ENCODE data around the gene NDUFAF4. TPM values are rescaled to one million over a fixed set of nuclear protein-coding genes. Genes with fewer than 3 reads are reported as not detected.

The NDUFAF4 gene
- total and polyA plus RNA-seq, 2 of the 13 experiments (the other 11 are each of a cell fraction or from before 2014, with no cell fraction given) = 41.3 to 59.7 TPM

DNA sequence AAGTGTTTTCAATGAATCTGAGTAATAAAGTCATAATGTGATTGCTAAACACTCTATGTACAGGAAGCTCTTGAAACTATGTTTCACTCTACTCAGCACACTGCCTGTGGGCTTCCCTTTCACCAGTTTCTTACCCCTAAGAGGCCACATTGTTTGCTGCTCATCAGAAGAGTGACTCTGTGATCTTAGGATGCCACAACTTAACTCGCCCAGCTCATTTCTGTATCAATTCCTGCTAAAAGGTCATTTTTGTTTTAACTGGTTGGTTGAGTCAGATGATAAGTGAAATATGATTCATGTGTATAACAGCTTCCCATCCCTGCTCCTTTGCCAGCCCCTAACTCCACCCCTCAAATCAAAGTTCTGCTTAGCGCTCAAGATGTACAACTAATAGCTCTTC is 9.8 kb upstream of the NDUFAF4 start (continued):
- TF ChIP-seq, protein P1, sequence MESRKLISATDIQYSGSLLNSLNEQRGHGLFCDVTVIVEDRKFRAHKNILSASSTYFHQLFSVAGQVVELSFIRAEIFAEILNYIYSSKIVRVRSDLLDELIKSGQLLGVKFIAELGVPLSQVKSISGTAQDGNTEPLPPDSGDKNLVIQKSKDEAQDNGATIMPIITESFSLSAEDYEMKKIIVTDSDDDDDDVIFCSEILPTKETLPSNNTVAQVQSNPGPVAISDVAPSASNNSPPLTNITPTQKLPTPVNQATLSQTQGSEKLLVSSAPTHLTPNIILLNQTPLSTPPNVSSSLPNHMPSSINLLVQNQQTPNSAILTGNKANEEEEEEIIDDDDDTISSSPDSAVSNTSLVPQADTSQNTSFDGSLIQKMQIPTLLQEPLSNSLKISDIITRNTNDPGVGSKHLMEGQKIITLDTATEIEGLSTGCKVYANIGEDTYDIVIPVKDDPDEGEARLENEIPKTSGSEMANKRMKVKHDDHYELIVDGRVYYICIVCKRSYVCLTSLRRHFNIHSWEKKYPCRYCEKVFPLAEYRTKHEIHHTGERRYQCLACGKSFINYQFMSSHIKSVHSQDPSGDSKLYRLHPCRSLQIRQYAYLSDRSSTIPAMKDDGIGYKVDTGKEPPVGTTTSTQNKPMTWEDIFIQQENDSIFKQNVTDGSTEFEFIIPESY (CRISPR knock-in tag; IDR thresholded peaks at IDR 0.05) = no peak
- TF ChIP-seq ZNF644 (CRISPR knock-in tag; IDR thresholded peaks at IDR 0.05; ENCODE audit: low read depth) = no peak
- no peak for TF ChIP-seq SMC3 (IDR thresholded peaks at IDR 0.05; ENCODE audit: low read length)

DNA sequence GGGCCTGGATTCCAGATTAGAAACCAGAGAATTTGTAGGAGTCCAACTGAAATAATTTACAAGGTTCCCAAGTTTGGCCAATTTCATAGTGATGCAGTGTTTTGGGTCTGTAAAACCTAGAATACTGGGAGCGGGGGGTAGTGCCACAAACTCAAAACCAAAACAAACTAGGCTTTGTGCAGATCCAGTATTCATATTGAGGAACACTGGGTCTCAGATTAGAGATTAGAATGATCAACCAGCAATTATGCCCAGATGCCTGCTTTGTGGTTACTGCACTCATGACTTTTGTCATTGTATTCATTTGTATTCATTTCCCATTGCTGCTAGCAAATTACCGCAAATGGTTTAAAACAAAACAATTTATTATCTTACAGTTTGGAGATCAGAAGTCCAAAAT is 3.2 kb upstream of the NDUFAF4 start:
- H3K4me2 ChIP-seq (ENCODE audit: low read depth, low read length) = no peak overlapping the region
- H3K9ac ChIP-seq (ENCODE audit: insufficient read depth, low read depth, low read length) = no peak overlapping the region
- H3K36me3 ChIP-seq (replicated peaks in 1 of 2; ENCODE audit: control insufficient read depth in 1 of 2, insufficient read depth in 2 of 2, low read length in 2 of 2) = peaks cover 0 to under 1% of the 10 kb centered on the region in 2 experiments; a peak in 1 of 5 replicates
- ATAC-seq (no peak), FAIRE-seq (no peak), DNase-seq (ENCODE audit: low spot score) (no peak)
- in situ Hi-C loops (cut with HindIII; ENCODE audit: extremely low pct_ligation_motif_present, low pct_unique_long_range_greater_than_20kb) = no loop called here
- H3K4me3 ChIP-seq (replicated peaks in 1 of 3; ENCODE audit: insufficient read depth in 1 of 3, low read depth in 2 of 3, low read length in 3 of 3) = no peak overlapping the region
- intact Hi-C loops (cut with micrococcal nuclease; ENCODE audit: unreplicated experiment) = no loop called here
- peaks cover 8% of the 10 kb centered on the region for H3K4me1 ChIP-seq (ENCODE audit: insufficient read depth, low read length)
- peaks cover 12% of the 10 kb centered on the region for H3K79me2 ChIP-seq (ENCODE audit: insufficient read depth, low read length)
- BruUV-seq (replicated peaks) = no TSS peak
- H3K9me3 ChIP-seq (ENCODE audit: low read length) = no peaks in the 10 kb centered on the region
- H2AFZ ChIP-seq (ENCODE audit: low read length) = no peak overlapping the region
- WGBS (ENCODE audit: low lambda C conversion rate) = 86% methylated on average over 2 of the region's 2 CpGs
- ChIA-PET CTCF (ENCODE audit: low intra/inter-chr PET ratio, low total read pairs) (no interaction called here), POLR2A (no interaction called here)
- H4K20me1 ChIP-seq (ENCODE audit: insufficient read depth, low read length) = peaks cover 7% of the 10 kb centered on the region; the same call in 1 of the 2 replicates
- H3K27me3 ChIP-seq (ENCODE audit: control insufficient read depth in 1 of 2, insufficient read depth in 2 of 2, low read length in 2 of 2) = peaks cover 0 to 3% of the 10 kb centered on the region in 2 experiments; a peak in 2 of 5 replicates
- no peak overlapping the region for H3K27ac ChIP-seq (ENCODE audit: extremely low read length, insufficient read depth, low read length)
- no peak for TF ChIP-seq DPF2 (CRISPR knock-in tag; IDR thresholded peaks at IDR 0.05; ENCODE audit: borderline replicate concordance, low read depth)
- no peak for TF ChIP-seq MED13 (CRISPR knock-in tag; IDR thresholded peaks at IDR 0.05)
- TF ChIP-seq, protein P2, sequence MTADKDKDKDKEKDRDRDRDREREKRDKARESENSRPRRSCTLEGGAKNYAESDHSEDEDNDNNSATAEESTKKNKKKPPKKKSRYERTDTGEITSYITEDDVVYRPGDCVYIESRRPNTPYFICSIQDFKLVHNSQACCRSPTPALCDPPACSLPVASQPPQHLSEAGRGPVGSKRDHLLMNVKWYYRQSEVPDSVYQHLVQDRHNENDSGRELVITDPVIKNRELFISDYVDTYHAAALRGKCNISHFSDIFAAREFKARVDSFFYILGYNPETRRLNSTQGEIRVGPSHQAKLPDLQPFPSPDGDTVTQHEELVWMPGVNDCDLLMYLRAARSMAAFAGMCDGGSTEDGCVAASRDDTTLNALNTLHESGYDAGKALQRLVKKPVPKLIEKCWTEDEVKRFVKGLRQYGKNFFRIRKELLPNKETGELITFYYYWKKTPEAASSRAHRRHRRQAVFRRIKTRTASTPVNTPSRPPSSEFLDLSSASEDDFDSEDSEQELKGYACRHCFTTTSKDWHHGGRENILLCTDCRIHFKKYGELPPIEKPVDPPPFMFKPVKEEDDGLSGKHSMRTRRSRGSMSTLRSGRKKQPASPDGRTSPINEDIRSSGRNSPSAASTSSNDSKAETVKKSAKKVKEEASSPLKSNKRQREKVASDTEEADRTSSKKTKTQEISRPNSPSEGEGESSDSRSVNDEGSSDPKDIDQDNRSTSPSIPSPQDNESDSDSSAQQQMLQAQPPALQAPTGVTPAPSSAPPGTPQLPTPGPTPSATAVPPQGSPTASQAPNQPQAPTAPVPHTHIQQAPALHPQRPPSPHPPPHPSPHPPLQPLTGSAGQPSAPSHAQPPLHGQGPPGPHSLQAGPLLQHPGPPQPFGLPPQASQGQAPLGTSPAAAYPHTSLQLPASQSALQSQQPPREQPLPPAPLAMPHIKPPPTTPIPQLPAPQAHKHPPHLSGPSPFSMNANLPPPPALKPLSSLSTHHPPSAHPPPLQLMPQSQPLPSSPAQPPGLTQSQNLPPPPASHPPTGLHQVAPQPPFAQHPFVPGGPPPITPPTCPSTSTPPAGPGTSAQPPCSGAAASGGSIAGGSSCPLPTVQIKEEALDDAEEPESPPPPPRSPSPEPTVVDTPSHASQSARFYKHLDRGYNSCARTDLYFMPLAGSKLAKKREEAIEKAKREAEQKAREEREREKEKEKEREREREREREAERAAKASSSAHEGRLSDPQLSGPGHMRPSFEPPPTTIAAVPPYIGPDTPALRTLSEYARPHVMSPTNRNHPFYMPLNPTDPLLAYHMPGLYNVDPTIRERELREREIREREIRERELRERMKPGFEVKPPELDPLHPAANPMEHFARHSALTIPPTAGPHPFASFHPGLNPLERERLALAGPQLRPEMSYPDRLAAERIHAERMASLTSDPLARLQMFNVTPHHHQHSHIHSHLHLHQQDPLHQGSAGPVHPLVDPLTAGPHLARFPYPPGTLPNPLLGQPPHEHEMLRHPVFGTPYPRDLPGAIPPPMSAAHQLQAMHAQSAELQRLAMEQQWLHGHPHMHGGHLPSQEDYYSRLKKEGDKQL (CRISPR knock-in tag; IDR thresholded peaks at IDR 0.05; ENCODE audit: low read depth) = no peak
- TF ChIP-seq HNRNPK (IDR thresholded peaks at IDR 0.05; ENCODE audit: low read depth, low read length, poor library complexity, severe bottlenecking) = no peak
- TF ChIP-seq NFYC (CRISPR knock-in tag; IDR thresholded peaks at IDR 0.05) = no peak
- no peak for TF ChIP-seq MATR3 (CRISPR knock-in tag; IDR thresholded peaks at IDR 0.05)
- TF ChIP-seq, protein P3, sequence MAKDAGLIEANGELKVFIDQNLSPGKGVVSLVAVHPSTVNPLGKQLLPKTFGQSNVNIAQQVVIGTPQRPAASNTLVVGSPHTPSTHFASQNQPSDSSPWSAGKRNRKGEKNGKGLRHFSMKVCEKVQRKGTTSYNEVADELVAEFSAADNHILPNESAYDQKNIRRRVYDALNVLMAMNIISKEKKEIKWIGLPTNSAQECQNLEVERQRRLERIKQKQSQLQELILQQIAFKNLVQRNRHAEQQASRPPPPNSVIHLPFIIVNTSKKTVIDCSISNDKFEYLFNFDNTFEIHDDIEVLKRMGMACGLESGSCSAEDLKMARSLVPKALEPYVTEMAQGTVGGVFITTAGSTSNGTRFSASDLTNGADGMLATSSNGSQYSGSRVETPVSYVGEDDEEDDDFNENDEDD (CRISPR knock-in tag; IDR thresholded peaks at IDR 0.05; ENCODE audit: borderline replicate concordance) = no peak
- no peak for TF ChIP-seq ZNF746 (CRISPR knock-in tag; IDR thresholded peaks at IDR 0.05)
- TF ChIP-seq, protein P4, sequence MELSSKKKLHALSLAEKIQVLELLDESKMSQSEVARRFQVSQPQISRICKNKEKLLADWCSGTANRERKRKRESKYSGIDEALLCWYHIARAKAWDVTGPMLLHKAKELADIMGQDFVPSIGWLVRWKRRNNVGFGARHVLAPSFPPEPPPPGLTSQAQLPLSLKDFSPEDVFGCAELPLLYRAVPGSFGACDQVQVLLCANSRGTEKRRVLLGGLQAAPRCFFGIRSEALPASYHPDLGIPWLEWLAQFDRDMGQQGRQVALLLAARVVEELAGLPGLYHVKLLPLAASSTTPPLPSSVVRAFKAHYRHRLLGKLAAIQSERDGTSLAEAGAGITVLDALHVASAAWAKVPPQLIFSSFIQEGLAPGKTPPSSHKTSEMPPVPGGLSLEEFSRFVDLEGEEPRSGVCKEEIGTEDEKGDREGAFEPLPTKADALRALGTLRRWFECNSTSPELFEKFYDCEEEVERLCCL (CRISPR knock-in tag; IDR thresholded peaks at IDR 0.05; ENCODE audit: borderline replicate concordance) = no peak
- TF ChIP-seq NR3C1 (CRISPR knock-in tag; IDR thresholded peaks at IDR 0.05) = no peak
- TF ChIP-seq ZSCAN30 (CRISPR knock-in tag; IDR thresholded peaks at IDR 0.05) = no peak
- no peak for TF ChIP-seq SRY (CRISPR knock-in tag; IDR thresholded peaks at IDR 0.05)

Measured in HepG2 (cell line).